Measurements from ENCODE around the gene SRCIN1.
A peak's percentile ranks its signal among the peaks of the same experiment; 100 is the strongest.

The SRCIN1 gene

GRCh38 chr17:38577645-38578173, 28.0 kb downstream of the SRCIN1 start:
- no peak for DNase-seq

- DNase-seq: no peak
Measured at GRCh38 chr17:38577244-38577643, 28.5 kb downstream of the SRCIN1 start.

- no peak for DNase-seq
Measured at GRCh38 chr17:38575781-38576180, 30.0 kb downstream of the SRCIN1 start.

GRCh38 chr17:38574712-38575111, 31.0 kb downstream of the SRCIN1 start:
- no peak for DNase-seq

- DNase-seq: peak; percentile 65 to 75
Measured at GRCh38 chr17:38572669-38573365, 32.9 kb downstream of the SRCIN1 start.

GRCh38 chr17:38571833-38572668, 33.7 kb downstream of the SRCIN1 start:
- DNase-seq: no peak

GRCh38 chr17:38569701-38570512, 35.8 kb downstream of the SRCIN1 start:
- DNase-seq: no peak

GRCh38 chr17:38568845-38569510, 36.8 kb downstream of the SRCIN1 start:
- DNase-seq: no peak

GRCh38 chr17:38568274-38568673, 37.5 kb downstream of the SRCIN1 start:
- no peak for DNase-seq

GRCh38 chr17:38567350-38567749, 38.4 kb downstream of the SRCIN1 start:
- no peak for DNase-seq

GRCh38 chr17:38566666-38567031, 39.1 kb downstream of the SRCIN1 start:
- no peak for DNase-seq

GRCh38 chr17:38565853-38566665, 39.7 kb downstream of the SRCIN1 start:
- DNase-seq: no peak

GRCh38 chr17:38564869-38565268, 40.9 kb downstream of the SRCIN1 start:
- DNase-seq: no peak

GRCh38 chr17:38564254-38564837, 41.4 kb downstream of the SRCIN1 start:
- no peak for DNase-seq

- no peak for DNase-seq
Measured at GRCh38 chr17:38563362-38564253, 42.1 kb downstream of the SRCIN1 start.

- DNase-seq: no peak
Measured at GRCh38 chr17:38562903-38563302, 42.8 kb downstream of the SRCIN1 start.

GRCh38 chr17:38562215-38562569, 43.6 kb downstream of the SRCIN1 start:
- DNase-seq: no peak

GRCh38 chr17:38561416-38562214, 44.1 kb downstream of the SRCIN1 start:
- DNase-seq: no peak

- DNase-seq: no peak
Measured at GRCh38 chr17:38560503-38561318, 45.0 kb downstream of the SRCIN1 start.
